Activated naive CD4-positive, alpha-beta T cell treated with anti-CD3 and anti-CD28 coated beads, Interleukin-2, amount 10 ng/mL, durations not matched to agents 7 days and 5 days (primary cell): Measurements from ENCODE around the gene DOC2B.
A peak's percentile ranks its signal among the peaks of the same experiment; 100 is the strongest.
"Not testable (repeated sequence)": the region's sequence is repeated elsewhere in the genome, so short reads cannot be mapped to it uniquely, and the experiment has no call there.

Experiments used
- CTCF ChIA-PET: fragments of 350-600 bp; sonication (Branson Sonifier 250); formaldehyde crosslinking; loops from one replicate; lab custom pipeline; 2021; ENCODE audit warnings: antibody characterized with exemption; lab: Charles Lee
- DNase-seq: peaks from one replicate; pipeline ENCODE4 v3.0.0-alpha.2; 2020
- H3K27ac Mint-ChIP-seq: one replicate; pipeline ENCODE4 v1.8.0; 2021; ENCODE audit warnings: mild to moderate bottlenecking, moderate library complexity, mixed read lengths
- H3K27me3 Mint-ChIP-seq: one replicate; pipeline ENCODE4 v1.8.0; 2021; ENCODE audit warnings: mild to moderate bottlenecking, mixed read lengths
- H3K36me3 Mint-ChIP-seq: one replicate; pipeline ENCODE4 v1.8.0; 2021; ENCODE audit warnings: mixed read lengths
- H3K4me1 Mint-ChIP-seq: one replicate; pipeline ENCODE4 v1.8.0; 2021; ENCODE audit warnings: mixed read lengths
- H3K4me3 Mint-ChIP-seq: one replicate; pipeline ENCODE4 v1.8.0; 2021; ENCODE audit warnings: mild to moderate bottlenecking, moderate library complexity, mixed read lengths
- H3K9me3 Mint-ChIP-seq: one replicate; pipeline ENCODE4 v1.8.0; 2021; ENCODE audit warnings: mixed read lengths

The DOC2B gene

DNA sequence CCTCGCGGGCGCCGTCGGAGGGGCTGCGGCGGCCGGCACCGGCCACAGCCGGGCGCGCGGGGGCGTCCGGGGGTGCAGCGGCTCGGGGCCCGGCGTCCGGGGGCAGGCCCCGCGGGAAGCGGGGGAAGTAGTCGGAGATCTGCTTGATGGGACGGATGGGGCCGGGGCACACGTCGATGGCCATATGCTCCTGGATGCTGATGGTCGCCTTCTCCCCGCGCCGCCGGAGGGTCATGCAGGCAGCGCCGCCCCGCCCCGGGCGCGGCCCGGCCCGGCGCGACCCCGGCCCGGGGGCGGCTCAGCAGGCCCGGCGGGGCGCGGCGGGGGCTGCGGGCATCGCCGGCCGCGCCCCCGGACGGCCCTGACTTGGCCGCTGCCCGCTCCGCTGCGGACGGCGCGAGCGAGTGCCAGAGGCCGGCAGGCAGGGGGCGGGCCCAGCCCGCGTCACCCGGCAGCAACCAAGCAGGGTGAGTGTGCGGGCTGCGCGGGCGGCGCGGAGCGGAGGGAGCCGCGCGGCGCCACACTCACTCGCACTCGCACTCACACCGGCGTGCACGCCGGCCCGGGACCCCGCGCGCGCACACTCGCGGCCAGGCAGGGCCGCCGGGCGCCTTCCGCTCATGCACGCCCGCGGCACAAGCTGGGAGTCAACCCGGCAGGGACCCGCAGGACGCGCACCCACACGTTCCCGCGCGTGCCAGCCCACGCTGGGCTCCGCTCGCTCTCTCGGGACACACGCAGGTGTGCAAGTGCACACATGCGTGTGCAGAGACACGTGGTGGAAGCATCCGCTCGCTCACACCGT lies at the start of gene DOC2B:
Gene DOC2B (minus strand): TSS at position 406 of the 805 bp plus-strand sequence. CDS start 171 bp downstream, at position 235.
- H3K27ac Mint-ChIP-seq = no peak within 1 kb of the TSS
- H3K27me3 Mint-ChIP-seq = peaks cover 67% of the 10 kb centered on the region

GRCh38 chr17:230395-230770 lies 48.9 kb upstream of the DOC2B start:
- H3K36me3 Mint-ChIP-seq = no peaks in the 10 kb centered on the region
- H3K27ac Mint-ChIP-seq = no peak overlapping the region
- DNase-seq = no peak
- H3K4me3 Mint-ChIP-seq = no peak overlapping the region
- no peaks in the 10 kb centered on the region for H3K9me3 Mint-ChIP-seq
- H3K27me3 Mint-ChIP-seq = no peaks in the 10 kb centered on the region
- H3K4me1 Mint-ChIP-seq = no peaks in the 10 kb centered on the region
- CTCF ChIA-PET = no interaction called here

More for the DNA sequence above, at the start of gene DOC2B:
- Mint-ChIP-seq H3K36me3 (no peaks in the 10 kb centered on the region), H3K4me1 (peaks cover 10% of the 10 kb centered on the region), H3K4me3 (peak within 1 kb of the TSS; percentile 24), H3K9me3 (no peaks in the 10 kb centered on the region)
- CTCF ChIA-PET = no interaction called here
- peak; percentile 24 for DNase-seq

GRCh38 chr17:229709-230394 lies 48.4 kb upstream of the DOC2B start:
- no peak for DNase-seq
- no peak overlapping the region for H3K4me3 Mint-ChIP-seq
- H3K4me1 Mint-ChIP-seq = no peaks in the 10 kb centered on the region
- H3K9me3 Mint-ChIP-seq = no peaks in the 10 kb centered on the region
- no peak overlapping the region for H3K27ac Mint-ChIP-seq
- CTCF ChIA-PET = no interaction called here
- no peaks in the 10 kb centered on the region for H3K36me3 Mint-ChIP-seq
- H3K27me3 Mint-ChIP-seq = no peaks in the 10 kb centered on the region

DNA sequence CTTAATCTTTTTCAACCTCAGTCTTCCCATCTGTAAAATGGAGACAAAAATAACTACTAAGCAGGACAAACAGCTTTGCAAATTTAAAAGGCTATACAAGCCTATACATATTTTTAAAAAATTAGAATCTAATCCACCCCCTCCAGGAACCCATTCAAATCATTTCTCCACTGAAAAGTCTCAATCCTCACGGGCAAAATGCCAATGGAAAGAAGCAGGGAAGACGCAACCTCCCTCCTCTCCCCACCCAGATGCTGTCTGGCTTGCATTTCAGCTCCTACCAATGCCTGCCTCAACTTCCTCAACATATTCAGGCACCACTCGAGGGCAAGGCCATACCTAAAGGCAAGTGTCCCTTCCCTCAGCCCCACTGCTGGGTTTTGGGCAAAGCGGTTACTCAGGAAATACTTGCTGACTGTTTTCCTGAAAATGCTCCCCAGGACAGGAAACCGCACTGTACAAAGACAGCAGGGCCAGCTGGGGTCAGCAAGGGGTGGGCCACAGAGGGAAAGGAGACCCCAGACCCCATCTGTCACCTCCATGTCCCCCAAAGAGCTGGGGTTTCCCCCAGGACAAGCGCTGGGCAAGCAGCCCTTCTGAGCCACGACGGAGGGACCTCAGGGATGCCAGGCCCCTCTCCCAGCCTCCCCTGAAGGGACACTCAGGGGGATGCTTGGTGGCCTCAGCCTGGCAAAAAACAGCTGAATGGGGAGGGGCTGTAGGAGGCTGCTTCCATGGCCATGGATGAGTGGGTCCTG lies 47.7 kb upstream of the DOC2B start:
- no peak overlapping the region for H3K27ac Mint-ChIP-seq
- no peak for DNase-seq

DNA sequence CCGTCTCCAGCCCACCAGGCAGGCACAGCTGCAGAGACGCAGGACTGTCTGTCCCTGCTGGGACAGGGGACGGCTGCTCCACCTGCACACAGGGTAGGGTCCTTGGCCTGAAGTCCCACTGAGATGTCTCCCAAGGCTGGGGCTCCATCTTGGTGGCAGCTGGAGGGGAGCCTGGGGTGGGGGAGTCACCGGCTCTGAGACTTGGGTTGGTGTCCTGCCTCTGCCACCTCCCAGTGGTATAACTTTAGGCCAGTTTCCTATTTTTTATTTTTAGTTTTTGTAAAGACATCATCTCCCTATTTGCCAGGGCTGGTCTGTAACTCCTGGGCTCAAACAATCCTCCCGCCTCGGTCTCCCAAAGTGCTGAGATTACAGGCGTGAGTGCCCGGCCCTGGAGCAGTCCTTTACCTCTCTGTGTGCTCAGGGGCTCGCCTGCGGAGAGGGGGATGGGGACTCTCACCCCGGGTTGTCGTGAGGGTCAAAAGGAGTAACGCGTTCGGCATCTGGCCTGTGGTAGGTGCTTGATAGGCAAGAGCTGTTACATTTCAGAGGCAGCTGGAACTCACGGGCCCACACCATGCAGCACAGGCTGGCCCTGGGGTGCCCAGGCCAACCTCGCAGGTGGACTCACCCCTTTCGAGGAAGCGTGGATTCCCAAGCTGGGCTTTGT lies 46.6 kb upstream of the DOC2B start:
- no peaks in the 10 kb centered on the region for H3K9me3 Mint-ChIP-seq
- H3K27ac Mint-ChIP-seq = no peak overlapping the region
- peaks cover 3% of the 10 kb centered on the region for H3K27me3 Mint-ChIP-seq
- CTCF ChIA-PET = no interaction called here
- H3K4me1 Mint-ChIP-seq = no peaks in the 10 kb centered on the region
- no peaks in the 10 kb centered on the region for H3K36me3 Mint-ChIP-seq
- no peak for DNase-seq
- H3K4me3 Mint-ChIP-seq = no peak overlapping the region

More for the DNA sequence above, 47.7 kb upstream of the DOC2B start:
- Mint-ChIP-seq H3K4me3 (no peak overlapping the region), H3K4me1 (no peaks in the 10 kb centered on the region), H3K36me3 (no peaks in the 10 kb centered on the region), H3K27me3 (peaks cover under 1% of the 10 kb centered on the region), H3K9me3 (no peaks in the 10 kb centered on the region)
- CTCF ChIA-PET = no interaction called here

DNA sequence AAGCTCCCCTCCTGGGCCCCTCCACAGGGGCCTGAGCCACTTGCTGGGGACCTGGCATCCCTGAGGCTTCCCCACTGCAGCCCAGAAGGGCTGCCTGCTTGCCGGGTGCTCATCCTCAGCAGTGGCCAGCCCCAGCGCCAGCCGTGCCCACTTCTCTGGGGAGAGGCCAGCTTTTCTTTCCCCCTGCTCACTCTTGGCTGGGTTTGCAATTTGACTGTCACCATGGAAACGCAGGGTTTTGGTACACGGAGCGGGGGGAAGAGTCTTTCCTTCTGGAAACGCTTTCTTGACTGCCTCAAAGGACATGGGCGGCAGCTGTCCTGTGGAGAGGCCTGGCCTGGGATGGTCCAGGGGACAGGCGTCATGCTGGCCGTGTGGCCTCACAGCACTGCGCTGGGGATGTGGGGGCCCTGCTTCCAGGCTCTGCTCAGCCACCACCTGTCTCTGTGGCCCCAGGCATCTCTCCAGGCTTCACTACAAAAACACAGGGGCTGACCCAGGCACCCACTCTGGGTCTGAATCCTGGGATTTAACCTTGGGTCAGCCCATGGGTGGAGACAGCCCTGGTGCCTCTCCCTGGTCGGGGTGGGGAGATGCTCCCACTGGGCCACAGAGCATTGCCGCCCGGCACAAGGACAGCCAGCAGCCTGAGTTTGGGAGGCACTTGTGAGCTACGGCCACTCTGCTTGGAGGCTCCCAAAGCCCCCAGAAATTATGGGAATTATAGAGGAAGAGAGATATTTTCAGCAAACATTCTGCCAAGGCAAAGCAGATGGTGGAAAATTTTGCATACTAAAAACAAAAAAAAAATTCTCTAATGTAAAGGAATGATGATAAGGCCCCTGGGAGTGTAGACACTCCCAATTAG lies 45.9 kb upstream of the DOC2B start:
- peaks cover 3% of the 10 kb centered on the region for H3K27me3 Mint-ChIP-seq
- H3K9me3 Mint-ChIP-seq = no peaks in the 10 kb centered on the region
- DNase-seq = peak; percentile 7
- H3K27ac Mint-ChIP-seq = no peak overlapping the region
- H3K4me3 Mint-ChIP-seq = no peak overlapping the region
- no peaks in the 10 kb centered on the region for H3K36me3 Mint-ChIP-seq
- no peaks in the 10 kb centered on the region for H3K4me1 Mint-ChIP-seq
- CTCF ChIA-PET = no interaction called here

DNA sequence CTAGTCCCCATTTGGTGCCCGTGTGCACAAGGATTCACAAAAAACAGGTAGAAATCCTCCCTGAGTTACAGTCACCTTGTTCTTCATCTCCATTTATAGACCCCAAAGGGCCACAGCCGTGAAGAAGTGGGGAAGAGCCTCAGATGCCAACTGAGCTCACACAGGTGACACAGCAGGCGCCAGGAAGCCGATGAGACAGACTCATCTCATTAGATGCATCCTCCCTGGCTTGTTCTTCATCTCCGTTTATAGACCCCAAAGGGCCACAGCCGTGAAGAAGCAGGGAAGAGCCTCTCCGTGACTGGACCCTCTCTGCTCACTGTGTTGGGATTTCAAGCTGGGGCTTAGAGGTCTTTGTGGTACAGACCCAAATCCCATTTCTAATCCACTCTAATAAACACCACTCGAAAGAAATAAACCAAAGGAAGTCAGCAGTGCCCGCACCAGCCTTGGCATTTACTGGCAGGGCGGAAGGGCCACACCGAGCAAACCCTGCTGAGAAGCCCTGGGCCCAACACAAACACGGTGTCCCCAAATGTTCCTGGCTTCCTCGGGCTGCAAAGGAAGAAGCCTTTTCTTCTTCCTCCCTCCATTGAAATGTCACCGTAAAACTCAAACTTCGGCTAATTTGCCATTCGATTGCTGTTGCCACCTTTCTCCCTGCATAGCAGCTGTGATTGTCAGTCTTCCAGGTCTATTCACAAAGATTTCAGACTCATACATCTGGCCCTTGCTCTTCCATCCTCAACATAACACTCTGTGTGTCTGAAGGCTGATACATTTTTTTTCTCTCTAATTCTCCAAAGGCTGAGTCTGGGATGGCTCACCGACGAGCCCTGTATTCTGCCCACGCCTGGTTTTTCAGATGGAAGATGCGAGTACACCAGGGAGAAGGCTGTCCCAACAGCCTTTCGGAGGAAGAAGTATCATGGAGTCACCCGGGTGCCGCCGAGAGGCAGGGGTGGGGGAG lies 44.9 kb upstream of the DOC2B start:
- Mint-ChIP-seq H3K4me1 (no peaks in the 10 kb centered on the region), H3K36me3 (no peaks in the 10 kb centered on the region), H3K27me3 (peaks cover 3% of the 10 kb centered on the region), H3K9me3 (no peaks in the 10 kb centered on the region), H3K27ac (no peak overlapping the region), H3K4me3 (no peak overlapping the region)
- DNase-seq = peak; percentile 3
- CTCF ChIA-PET = no interaction called here

GRCh38 chr17:225551-225950 lies 44.1 kb upstream of the DOC2B start:
- Mint-ChIP-seq H3K27ac (no peak overlapping the region), H3K9me3 (no peaks in the 10 kb centered on the region), H3K4me3 (no peak overlapping the region), H3K4me1 (no peaks in the 10 kb centered on the region), H3K27me3 (peaks cover 3% of the 10 kb centered on the region), H3K36me3 (no peaks in the 10 kb centered on the region)
- peak; percentile 10 for DNase-seq
- CTCF ChIA-PET = no interaction called here

- H3K27me3 Mint-ChIP-seq, DNase-seq, CTCF ChIA-PET, H3K4me3 Mint-ChIP-seq, H3K4me1 Mint-ChIP-seq, H3K27ac Mint-ChIP-seq, H3K9me3 Mint-ChIP-seq, H3K36me3 Mint-ChIP-seq: not testable (repeated sequence)
Measured at GRCh38 chr17:224576-224975, 43.1 kb upstream of the DOC2B start.

- no peaks in the 10 kb centered on the region for H3K9me3 Mint-ChIP-seq
Measured at GRCh38 chr17:223723-224471, 42.4 kb upstream of the DOC2B start.

DNA sequence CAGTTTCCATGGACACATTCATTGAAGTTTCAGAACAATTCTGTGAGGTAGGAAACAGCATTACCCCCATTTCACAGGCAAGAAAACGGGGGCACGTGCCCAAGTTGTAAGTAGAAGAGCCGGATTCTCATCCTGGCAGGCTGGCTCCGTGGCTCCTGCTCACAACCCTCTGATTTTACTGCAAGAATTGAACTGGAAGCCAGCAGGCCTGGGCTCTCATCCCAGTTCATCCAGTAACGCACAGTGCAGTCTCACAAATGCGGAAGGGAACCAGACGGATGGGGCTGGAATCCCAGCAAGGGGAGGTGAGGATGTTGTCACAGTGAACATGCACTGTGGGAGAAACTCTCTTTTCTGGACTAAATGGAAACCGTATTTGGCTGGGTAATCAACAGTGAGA lies 40.7 kb upstream of the DOC2B start:
- no peaks in the 10 kb centered on the region for H3K36me3 Mint-ChIP-seq
- no peaks in the 10 kb centered on the region for H3K9me3 Mint-ChIP-seq
- peaks cover 3% of the 10 kb centered on the region for H3K27me3 Mint-ChIP-seq
- CTCF ChIA-PET = no interaction called here
- no peaks in the 10 kb centered on the region for H3K4me1 Mint-ChIP-seq
- DNase-seq = no peak
- no peak overlapping the region for H3K4me3 Mint-ChIP-seq
- no peak overlapping the region for H3K27ac Mint-ChIP-seq

More at GRCh38 chr17:223723-224471, 42.4 kb upstream of the DOC2B start:
- H3K27ac Mint-ChIP-seq = no peak overlapping the region
- no peak overlapping the region for H3K4me3 Mint-ChIP-seq
- DNase-seq = peak; percentile 11
- peaks cover 3% of the 10 kb centered on the region for H3K27me3 Mint-ChIP-seq
- CTCF ChIA-PET = no interaction called here
- H3K36me3 Mint-ChIP-seq = no peaks in the 10 kb centered on the region
- H3K4me1 Mint-ChIP-seq = no peaks in the 10 kb centered on the region

DNA sequence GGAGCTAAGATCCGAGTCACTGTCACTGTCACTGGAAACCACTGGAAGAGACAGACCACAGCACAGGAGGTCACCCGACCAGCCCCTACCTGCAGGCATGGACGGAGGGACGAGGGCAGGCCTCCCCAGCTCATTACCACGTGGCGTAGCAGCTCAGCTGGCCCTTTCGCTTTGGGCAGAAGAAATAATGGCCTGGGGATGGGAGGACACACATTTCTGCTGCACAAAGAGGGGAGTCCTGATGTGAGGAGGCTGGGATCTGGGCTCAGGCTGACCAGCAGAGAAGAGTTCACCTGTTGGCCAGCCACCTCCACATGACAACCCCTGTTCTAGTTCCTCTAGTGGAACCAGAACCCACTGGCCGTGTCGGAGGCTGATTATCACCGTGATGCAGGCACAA lies 38.2 kb upstream of the DOC2B start:
- CTCF ChIA-PET = no interaction called here
- DNase-seq = peak; percentile 5
- Mint-ChIP-seq H3K36me3 (no peaks in the 10 kb centered on the region), H3K27ac (no peak overlapping the region), H3K9me3 (no peaks in the 10 kb centered on the region), H3K4me3 (no peak overlapping the region), H3K27me3 (peaks cover 3% of the 10 kb centered on the region), H3K4me1 (no peaks in the 10 kb centered on the region)
